Measurements from ENCODE around the gene ENPEP. TPM values are rescaled to one million over a fixed set of nuclear protein-coding genes. Genes with fewer than 3 reads are reported as not detected.

ENPEP gene
- total and polyA plus RNA-seq, 10 of the 15 experiments (the other 5 are each of a cell fraction or from before 2014, with no cell fraction given): 0.03 TPM; not detected in 9

- Histone ChIP-seq H3K79me2 (ENCODE audit: control insufficient read depth, insufficient read depth, low read length) (no peaks in the 10 kb centered on the region), H3K36me3 (ENCODE audit: control insufficient read depth in 2 of 2, insufficient read depth in 2 of 2, low read length in 1 of 2) (no peaks in the 10 kb centered on the region), H2AFZ (ENCODE audit: control insufficient read depth, low read depth, low read length) (no peak overlapping the region), H3K27me3 (replicated peaks in 1 of 2; ENCODE audit: control insufficient read depth in 2 of 2, insufficient read depth in 2 of 2, low read length in 1 of 2) (no peaks in the 10 kb centered on the region), H3K27ac (ENCODE audit: control insufficient read depth, insufficient read depth) (no peak overlapping the region), H3K9ac (ENCODE audit: control insufficient read depth, insufficient read depth, low read length) (no peak overlapping the region), H3K4me3 (no peak overlapping the region), H3K9me3 (replicated peaks; ENCODE audit: control insufficient read depth, insufficient read depth, low read length) (no peaks in the 10 kb centered on the region; the same call in 2 of the 3 replicates), H3K4me2 (ENCODE audit: control insufficient read depth, insufficient read depth) (no peak overlapping the region), H4K20me1 (ENCODE audit: control insufficient read depth, insufficient read depth) (no peaks in the 10 kb centered on the region), H3K4me1 (ENCODE audit: control insufficient read depth, insufficient read depth, low read length) (no peaks in the 10 kb centered on the region)
- intact Hi-C loops (cut with micrococcal nuclease; ENCODE audit: unreplicated experiment): no loop called here
- BruUV-seq (replicated peaks): no TSS peak
- DNase-seq (ENCODE audit: low read depth, low spot score): no peak
- in situ Hi-C loops (cut with MboI): no loop called here
- ChIA-PET POLR2A (no interaction called here), RAD21 (ENCODE audit: unreplicated experiment) (no interaction called here), CTCF (no interaction called here), SMC1A (ENCODE audit: uncharacterized antibody, unreplicated experiment) (no interaction called here)
- FAIRE-seq: no peak
- WGBS (ENCODE audit: insufficient coverage, insufficient replicate concordance, low lambda C conversion rate, missing lambda C conversion rate): 52% methylated on average over 2 of the region's 2 CpGs
- no peak for ATAC-seq
- no peak for TF ChIP-seq BCL11A (IDR thresholded peaks at IDR 0.05; ENCODE audit: low read depth, low read length)
- TF ChIP-seq ZNF384 (IDR thresholded peaks at IDR 0.05; ENCODE audit: borderline replicate concordance, low read depth, low read length): no peak
- no peak for TF ChIP-seq RBBP5 (conservative IDR thresholded peaks at IDR 0.05)
- no peak for TF ChIP-seq NFYA (IDR thresholded peaks at IDR 0.05; ENCODE audit: borderline replicate concordance, low read depth, low read length)
- TF ChIP-seq, protein P1, sequence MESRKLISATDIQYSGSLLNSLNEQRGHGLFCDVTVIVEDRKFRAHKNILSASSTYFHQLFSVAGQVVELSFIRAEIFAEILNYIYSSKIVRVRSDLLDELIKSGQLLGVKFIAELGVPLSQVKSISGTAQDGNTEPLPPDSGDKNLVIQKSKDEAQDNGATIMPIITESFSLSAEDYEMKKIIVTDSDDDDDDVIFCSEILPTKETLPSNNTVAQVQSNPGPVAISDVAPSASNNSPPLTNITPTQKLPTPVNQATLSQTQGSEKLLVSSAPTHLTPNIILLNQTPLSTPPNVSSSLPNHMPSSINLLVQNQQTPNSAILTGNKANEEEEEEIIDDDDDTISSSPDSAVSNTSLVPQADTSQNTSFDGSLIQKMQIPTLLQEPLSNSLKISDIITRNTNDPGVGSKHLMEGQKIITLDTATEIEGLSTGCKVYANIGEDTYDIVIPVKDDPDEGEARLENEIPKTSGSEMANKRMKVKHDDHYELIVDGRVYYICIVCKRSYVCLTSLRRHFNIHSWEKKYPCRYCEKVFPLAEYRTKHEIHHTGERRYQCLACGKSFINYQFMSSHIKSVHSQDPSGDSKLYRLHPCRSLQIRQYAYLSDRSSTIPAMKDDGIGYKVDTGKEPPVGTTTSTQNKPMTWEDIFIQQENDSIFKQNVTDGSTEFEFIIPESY (IDR thresholded peaks at IDR 0.05): no peak
- no peak for TF ChIP-seq POLR2A (IDR thresholded peaks at IDR 0.05; ENCODE audit: low read depth, low read length)
- TF ChIP-seq, protein P2, sequence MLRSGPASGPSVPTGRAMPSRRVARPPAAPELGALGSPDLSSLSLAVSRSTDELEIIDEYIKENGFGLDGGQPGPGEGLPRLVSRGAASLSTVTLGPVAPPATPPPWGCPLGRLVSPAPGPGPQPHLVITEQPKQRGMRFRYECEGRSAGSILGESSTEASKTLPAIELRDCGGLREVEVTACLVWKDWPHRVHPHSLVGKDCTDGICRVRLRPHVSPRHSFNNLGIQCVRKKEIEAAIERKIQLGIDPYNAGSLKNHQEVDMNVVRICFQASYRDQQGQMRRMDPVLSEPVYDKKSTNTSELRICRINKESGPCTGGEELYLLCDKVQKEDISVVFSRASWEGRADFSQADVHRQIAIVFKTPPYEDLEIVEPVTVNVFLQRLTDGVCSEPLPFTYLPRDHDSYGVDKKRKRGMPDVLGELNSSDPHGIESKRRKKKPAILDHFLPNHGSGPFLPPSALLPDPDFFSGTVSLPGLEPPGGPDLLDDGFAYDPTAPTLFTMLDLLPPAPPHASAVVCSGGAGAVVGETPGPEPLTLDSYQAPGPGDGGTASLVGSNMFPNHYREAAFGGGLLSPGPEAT (IDR thresholded peaks at IDR 0.05; ENCODE audit: low read depth): no peak
- TF ChIP-seq IKZF2 (IDR thresholded peaks at IDR 0.05): no peak
- no peak for TF ChIP-seq RELA (IDR thresholded peaks at IDR 0.05; ENCODE audit: borderline replicate concordance, partially characterized antibody)
- TF ChIP-seq, protein P3, sequence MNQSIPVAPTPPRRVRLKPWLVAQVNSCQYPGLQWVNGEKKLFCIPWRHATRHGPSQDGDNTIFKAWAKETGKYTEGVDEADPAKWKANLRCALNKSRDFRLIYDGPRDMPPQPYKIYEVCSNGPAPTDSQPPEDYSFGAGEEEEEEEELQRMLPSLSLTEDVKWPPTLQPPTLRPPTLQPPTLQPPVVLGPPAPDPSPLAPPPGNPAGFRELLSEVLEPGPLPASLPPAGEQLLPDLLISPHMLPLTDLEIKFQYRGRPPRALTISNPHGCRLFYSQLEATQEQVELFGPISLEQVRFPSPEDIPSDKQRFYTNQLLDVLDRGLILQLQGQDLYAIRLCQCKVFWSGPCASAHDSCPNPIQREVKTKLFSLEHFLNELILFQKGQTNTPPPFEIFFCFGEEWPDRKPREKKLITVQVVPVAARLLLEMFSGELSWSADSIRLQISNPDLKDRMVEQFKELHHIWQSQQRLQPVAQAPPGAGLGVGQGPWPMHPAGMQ (IDR thresholded peaks at IDR 0.05; ENCODE audit: borderline replicate concordance): no peak
- no peak for TF ChIP-seq E2F4 (IDR thresholded peaks at IDR 0.05; ENCODE audit: low read depth, low read length)
- no peak for TF ChIP-seq NRF1 (conservative IDR thresholded peaks at IDR 0.05; ENCODE audit: low read depth, low read length)
- no peak for TF ChIP-seq CREM (IDR thresholded peaks at IDR 0.05; ENCODE audit: low read depth)
- no peak for TF ChIP-seq FOXM1 (IDR thresholded peaks at IDR 0.05; ENCODE audit: low read depth, low read length)
- no peak for TF ChIP-seq PAX5 (IDR thresholded peaks at IDR 0.05; ENCODE audit: borderline replicate concordance, low read depth, low read length)
- no peak for TF ChIP-seq SMAD1 (IDR thresholded peaks at IDR 0.05; ENCODE audit: low read depth, partially characterized antibody)
Observed at GRCh38 chr4:110449947-110450346, 26.0 kb upstream of the ENPEP start.

All from GM12878 (cell line).